ENCODE data around the gene LCN6. TPM values are rescaled to one million over a fixed set of nuclear protein-coding genes. Genes with fewer than 3 reads are reported as not detected.
"Not testable (repeated sequence)": the region's sequence is repeated elsewhere in the genome, so short reads cannot be mapped to it uniquely, and the experiment has no call there.

Gene LCN6
- total RNA-seq, result 1 to 10 TPM; 4.0 to 8.3 (median 5.9) TPM

DNA sequence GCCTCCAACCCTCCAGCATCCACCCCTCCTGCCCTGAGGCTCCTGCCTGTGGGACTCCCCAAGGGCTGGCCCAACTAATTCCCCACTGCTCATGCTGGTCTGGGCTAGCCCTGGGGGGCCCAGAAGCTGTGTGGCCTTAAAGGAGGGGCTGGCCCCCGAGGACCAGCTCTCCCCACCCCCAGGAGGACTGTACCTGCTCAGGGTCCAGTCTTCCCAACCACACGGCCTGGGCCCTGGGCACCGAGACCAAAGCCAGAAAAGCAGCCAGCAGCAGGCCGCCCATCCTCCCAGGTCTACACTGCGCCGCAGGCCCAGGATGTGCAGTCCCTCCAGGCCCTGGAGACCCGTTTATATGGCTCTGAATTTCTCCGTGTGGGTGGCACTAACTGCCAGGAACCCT, at the start of gene LCN6:
TSS of gene LCN6 (minus strand) at position 325 of the 400 bp plus-strand sequence. CDS start at position 283, 42 bp downstream.
- Histone ChIP-seq H3K27ac (no peak within 1 kb of the TSS), H3K9me3 (no peaks in the 10 kb centered on the region)
- TF ChIP-seq POLR2AphosphoS5 (IDR thresholded peaks at IDR 0.05), result no peak
- no peak for TF ChIP-seq POLR2A (IDR thresholded peaks at IDR 0.05)
- TF ChIP-seq EP300 (IDR thresholded peaks at IDR 0.05), result no peak
- no peak for TF ChIP-seq CTCF (IDR thresholded peaks at IDR 0.05)

DNA sequence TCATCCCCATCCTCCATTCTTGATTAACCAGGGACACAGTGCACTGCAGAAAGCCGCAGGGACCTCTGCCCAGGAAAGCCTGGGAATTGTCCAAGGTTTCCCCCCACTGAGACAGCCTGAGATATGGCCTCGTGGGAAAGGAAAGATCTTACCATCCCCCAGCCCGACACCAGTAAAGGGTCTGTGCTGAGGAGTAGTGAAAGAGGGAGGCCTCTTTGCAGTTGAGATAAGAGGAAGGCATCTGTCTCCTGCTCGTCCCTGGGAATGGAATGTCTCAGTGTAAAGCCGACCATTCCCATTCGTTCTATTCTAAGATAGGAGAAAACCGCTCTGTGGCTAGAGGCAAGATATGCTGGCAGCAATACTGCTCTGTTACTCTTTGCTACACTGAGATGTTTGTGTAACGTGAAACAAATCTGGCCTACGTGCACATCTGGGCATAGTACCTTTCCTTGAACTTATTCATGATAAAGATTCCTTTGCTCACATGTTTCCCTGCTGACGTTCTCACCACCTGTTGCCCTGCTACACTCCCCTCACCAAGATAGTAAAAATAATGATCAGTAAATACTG, 48.5 kb upstream of the LCN6 start:
- Histone ChIP-seq H3K4me1 (peaks cover 62% of the 10 kb centered on the region), H3K27me3 (peaks cover 34% of the 10 kb centered on the region)
- not testable (repeated sequence) for H3K9me3 ChIP-seq; H3K36me3 ChIP-seq; H3K4me3 ChIP-seq; DNase-seq (ENCODE audit: low spot score in 2 of 2); H3K27ac ChIP-seq
- WGBS, result 14% methylated on average over 10 of the region's 10 CpGs

More for the DNA sequence above, at the start of gene LCN6:
- DNase-seq (ENCODE audit: low spot score in 2 of 2), result no peak
- Histone ChIP-seq H3K4me1 (peaks cover 9% of the 10 kb centered on the region), H3K36me3 (no peaks in the 10 kb centered on the region), H3K4me3 (no peak within 1 kb of the TSS), H3K27me3 (peaks cover 18% of the 10 kb centered on the region)
- WGBS, result 69% methylated on average over 8 of the region's 8 CpGs

- 51% methylated on average over 5 of the region's 5 CpGs for WGBS
- Histone ChIP-seq H3K4me3 (no peak within 1 kb of the TSS), H3K27me3 (peaks cover 31% of the 10 kb centered on the region), H3K27ac (no peak within 1 kb of the TSS), H3K4me1 (peaks cover 65% of the 10 kb centered on the region), H3K36me3 (no peaks in the 10 kb centered on the region), H3K9me3 (no peaks in the 10 kb centered on the region)
- TF ChIP-seq CTCF (IDR thresholded peaks at IDR 0.05) (no peak), EP300 (IDR thresholded peaks at IDR 0.05) (no peak), POLR2AphosphoS5 (IDR thresholded peaks at IDR 0.05) (no peak), POLR2A (IDR thresholded peaks at IDR 0.05) (no peak)
- DNase-seq (ENCODE audit: low spot score in 2 of 2), result no peak
These were observed 48.0 kb upstream of the LCN6 start, which contains the start of gene CCDC183 for GRCh38 chr9:136796238-136796774. TSS of gene CCDC183 (plus strand) at chr9:136796338. CDS start at chr9:136796398, 60 bp downstream.

DNA sequence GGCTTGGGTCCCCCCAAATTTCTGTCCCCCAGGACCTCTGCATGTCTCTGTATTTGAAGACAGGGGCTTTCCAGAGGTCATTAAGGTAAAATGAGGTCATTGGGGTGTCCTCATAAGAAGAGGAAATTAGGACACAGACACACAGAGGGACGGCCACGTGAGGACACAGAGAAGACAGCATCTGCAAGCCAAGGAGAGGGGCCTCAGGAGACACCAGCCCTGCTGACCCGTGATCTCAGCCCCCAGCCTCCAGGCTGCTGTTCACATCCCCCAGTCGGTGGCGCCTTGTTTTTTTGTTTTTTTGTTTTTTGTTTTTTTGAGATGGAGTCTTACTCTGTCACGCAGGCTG, 46.6 kb upstream of the LCN6 start:
- TF ChIP-seq POLR2AphosphoS5 (IDR thresholded peaks at IDR 0.05) (no peak), POLR2A (IDR thresholded peaks at IDR 0.05) (no peak)
- peaks cover 25% of the 10 kb centered on the region for H3K27me3 ChIP-seq
- peaks cover 59% of the 10 kb centered on the region for H3K4me1 ChIP-seq
- H3K9me3 ChIP-seq, result no peaks in the 10 kb centered on the region
- no peak for DNase-seq (ENCODE audit: low spot score in 2 of 2)
- no peaks in the 10 kb centered on the region for H3K36me3 ChIP-seq
- no peak overlapping the region for H3K4me3 ChIP-seq
- 76% methylated on average over 6 of the region's 6 CpGs for WGBS
- H3K27ac ChIP-seq, result no peak overlapping the region

- no peaks in the 10 kb centered on the region for H3K36me3 ChIP-seq
- no peak overlapping the region for H3K4me3 ChIP-seq
- TF ChIP-seq CTCF (IDR thresholded peaks at IDR 0.05), result no peak
- no peak for TF ChIP-seq EP300 (IDR thresholded peaks at IDR 0.05)
- TF ChIP-seq POLR2A (IDR thresholded peaks at IDR 0.05), result no peak
- no peak overlapping the region for H3K27ac ChIP-seq
- peaks cover 55% of the 10 kb centered on the region for H3K4me1 ChIP-seq
- H3K9me3 ChIP-seq, result no peaks in the 10 kb centered on the region
- DNase-seq (ENCODE audit: low spot score in 2 of 2), result no peak
- H3K27me3 ChIP-seq, result peaks cover 20% of the 10 kb centered on the region
- WGBS, result 92% methylated on average over 14 of the region's 14 CpGs
These were observed 46.1 kb upstream of the LCN6 start for GRCh38 chr9:136794281-136794999.

Data from suprapubic skin (tissue), 4 donors.